Colonic mucosa (tissue), 4 donors: ENCODE results near the gene PTPRE. TPM values are rescaled to one million over a fixed set of nuclear protein-coding genes. Genes with fewer than 3 reads are reported as not detected.

Source experiments
- DNase-seq: peaks from one replicate; pipeline ENCODE4 v3.0.0-alpha.2; 2020
- H3K27ac ChIP-seq: fragments of 200-600 bp; one replicate; pipeline ENCODE4 v1.8.0; 2021
- H3K27me3 ChIP-seq: fragments of 200-600 bp; one replicate; pipeline ENCODE4 v1.8.0; 2021
- H3K36me3 ChIP-seq: fragments of 200-600 bp; one replicate; pipeline ENCODE4 v1.8.0; 2021
- H3K4me1 ChIP-seq: fragments of 200-600 bp; one replicate; pipeline ENCODE4 v1.8.0; 2021; ENCODE audit warnings: mild to moderate bottlenecking
- H3K4me3 ChIP-seq: fragments of 200-600 bp; one replicate; pipeline ENCODE4 v1.8.0; 2021
- H3K9ac ChIP-seq, 2 donors: one replicate each; pipeline ENCODE4 v1.7.0; 2013; ENCODE audit warnings: control low read depth in 2 of 2, low read depth in 2 of 2, low read length in 2 of 2
- H3K9me3 ChIP-seq: fragments of 200-600 bp; one replicate; pipeline ENCODE4 v1.8.0; 2021
- intact Hi-C: fragments of 100-400 bp; cut with DNase I; formaldehyde crosslinking; loops from one replicate; pipeline ENCODE4 v1.14.1; 2022
- total RNA-seq, 2 donors: library from RNA; stranded (reverse); fragmentation: NEBNext Ultra II Directional in 1 of 2; extraction: Animal tissue kit (Norgen Biotek cat#: 25700) in 1 of 2; gene quantifications; one replicate each; pipeline ENCODE4 v1.2.1, GENCODE V29; 2021
- TF ChIP-seq, protein P1 (sequence below): fragments of 200-600 bp; IDR thresholded peaks from one replicate; pipeline ENCODE4 v1.8.0; 2022; ENCODE audit warnings: antibody characterized with exemption, mild to moderate bottlenecking
- donor health status: healthy.
- donor health status: DM: no; HTN: no; CAD: no.
- donor health status: DM: no; HTN: no; CAD: no.

Gene PTPRE
- total RNA-seq, 2 donors from 2014 or later, result 15.9 to 18.8 TPM

DNA sequence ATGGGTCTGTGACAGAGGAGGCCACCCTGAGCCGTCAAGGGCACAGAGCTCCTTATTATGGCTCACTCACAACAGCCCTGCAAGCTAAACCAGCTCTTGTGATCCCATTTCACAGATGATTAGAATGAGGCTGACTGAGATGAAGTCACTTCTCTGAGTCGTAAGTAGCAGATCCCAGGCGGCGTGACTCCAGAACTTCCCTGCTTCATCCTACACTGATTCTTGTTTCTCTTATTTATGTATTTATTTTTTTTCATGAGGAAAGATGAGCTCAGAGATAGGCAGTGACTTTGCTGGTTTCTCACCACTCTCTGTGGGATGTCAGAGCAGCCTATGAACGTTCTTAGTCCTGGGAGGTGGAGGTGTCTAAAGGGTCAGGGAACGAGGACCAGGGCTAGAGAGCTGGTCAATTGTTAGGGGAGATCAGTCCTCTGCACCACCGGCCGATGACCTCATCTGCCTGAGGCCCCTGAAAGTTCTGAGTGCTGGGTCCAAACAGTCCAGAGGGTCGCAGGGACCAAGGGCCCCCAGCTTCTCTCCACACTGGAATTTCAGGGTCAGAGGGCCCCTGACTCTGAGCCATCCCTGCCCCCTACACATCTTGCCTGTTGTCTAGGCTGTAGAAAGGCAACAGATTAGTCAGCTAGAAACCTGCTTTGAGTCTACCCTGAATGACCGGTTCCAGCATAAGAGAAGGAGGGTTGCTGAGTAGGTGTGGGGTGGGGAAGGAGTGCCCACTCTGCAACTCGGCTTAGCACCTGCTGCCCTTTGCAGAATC, 32.0 kb upstream of the PTPRE start:
- TF ChIP-seq, protein P1, sequence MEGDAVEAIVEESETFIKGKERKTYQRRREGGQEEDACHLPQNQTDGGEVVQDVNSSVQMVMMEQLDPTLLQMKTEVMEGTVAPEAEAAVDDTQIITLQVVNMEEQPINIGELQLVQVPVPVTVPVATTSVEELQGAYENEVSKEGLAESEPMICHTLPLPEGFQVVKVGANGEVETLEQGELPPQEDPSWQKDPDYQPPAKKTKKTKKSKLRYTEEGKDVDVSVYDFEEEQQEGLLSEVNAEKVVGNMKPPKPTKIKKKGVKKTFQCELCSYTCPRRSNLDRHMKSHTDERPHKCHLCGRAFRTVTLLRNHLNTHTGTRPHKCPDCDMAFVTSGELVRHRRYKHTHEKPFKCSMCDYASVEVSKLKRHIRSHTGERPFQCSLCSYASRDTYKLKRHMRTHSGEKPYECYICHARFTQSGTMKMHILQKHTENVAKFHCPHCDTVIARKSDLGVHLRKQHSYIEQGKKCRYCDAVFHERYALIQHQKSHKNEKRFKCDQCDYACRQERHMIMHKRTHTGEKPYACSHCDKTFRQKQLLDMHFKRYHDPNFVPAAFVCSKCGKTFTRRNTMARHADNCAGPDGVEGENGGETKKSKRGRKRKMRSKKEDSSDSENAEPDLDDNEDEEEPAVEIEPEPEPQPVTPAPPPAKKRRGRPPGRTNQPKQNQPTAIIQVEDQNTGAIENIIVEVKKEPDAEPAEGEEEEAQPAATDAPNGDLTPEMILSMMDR, result no peak
- Histone ChIP-seq H3K27ac (no peak overlapping the region), H3K36me3 (no peaks in the 10 kb centered on the region), H3K4me3 (no peak overlapping the region), H3K27me3 (no peaks in the 10 kb centered on the region), H3K9ac (no peak overlapping the region), H3K4me1 (no peaks in the 10 kb centered on the region), H3K9me3 (no peaks in the 10 kb centered on the region)
- peak; percentile 14 for DNase-seq
- intact Hi-C loops, result loop anchor here (10.0 kb wide), 1 partner anchor 270 kb away; no protein-coding TSS in a partner anchor

DNA sequence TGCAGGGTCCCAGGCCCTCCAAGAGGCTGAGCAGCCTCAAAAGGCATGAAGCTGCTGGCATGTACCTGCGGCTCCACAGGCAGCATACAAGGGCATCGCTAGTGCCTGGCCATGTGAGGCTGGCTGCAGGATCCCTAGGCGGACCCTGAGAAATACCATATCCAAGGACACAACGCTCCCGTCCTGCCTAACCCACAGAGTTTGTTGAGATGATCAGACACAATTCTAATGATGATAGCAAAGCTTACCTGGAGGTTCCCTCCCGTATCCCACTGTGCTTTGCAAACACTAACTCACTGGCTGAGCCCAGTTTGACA, 31.5 kb upstream of the PTPRE start:
- Histone ChIP-seq H3K9ac (no peak overlapping the region), H3K4me1 (no peaks in the 10 kb centered on the region), H3K27me3 (no peaks in the 10 kb centered on the region), H3K36me3 (no peaks in the 10 kb centered on the region), H3K27ac (no peak overlapping the region), H3K9me3 (no peaks in the 10 kb centered on the region), H3K4me3 (no peak overlapping the region)
- TF ChIP-seq, protein P1, result no peak
- intact Hi-C loops, result loop anchor here (10.0 kb wide), 1 partner anchor 269 kb away; no protein-coding TSS in a partner anchor
- DNase-seq, result peak; percentile 10

DNA sequence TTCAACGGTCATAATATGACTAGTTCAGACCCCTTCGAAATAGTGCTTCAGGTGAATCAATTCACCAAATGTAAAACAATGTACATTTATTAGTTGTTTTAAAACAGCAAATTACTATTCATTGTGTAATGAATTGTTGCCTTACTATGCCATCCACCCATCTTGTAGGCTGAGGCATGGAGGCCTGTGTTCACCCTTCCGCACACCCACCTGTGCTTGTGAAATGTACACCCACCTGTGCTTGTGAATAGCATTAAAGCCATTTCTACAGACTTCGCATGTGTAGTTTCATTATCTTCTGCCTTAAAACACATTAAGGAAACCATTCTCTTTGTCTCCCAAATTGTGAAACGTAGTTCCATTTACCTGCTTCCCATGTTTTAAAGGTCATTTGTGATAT, 31.0 kb upstream of the PTPRE start:
- intact Hi-C loops, result loop anchor here (10.0 kb wide), 1 partner anchor 269 kb away; no protein-coding TSS in a partner anchor

DNA sequence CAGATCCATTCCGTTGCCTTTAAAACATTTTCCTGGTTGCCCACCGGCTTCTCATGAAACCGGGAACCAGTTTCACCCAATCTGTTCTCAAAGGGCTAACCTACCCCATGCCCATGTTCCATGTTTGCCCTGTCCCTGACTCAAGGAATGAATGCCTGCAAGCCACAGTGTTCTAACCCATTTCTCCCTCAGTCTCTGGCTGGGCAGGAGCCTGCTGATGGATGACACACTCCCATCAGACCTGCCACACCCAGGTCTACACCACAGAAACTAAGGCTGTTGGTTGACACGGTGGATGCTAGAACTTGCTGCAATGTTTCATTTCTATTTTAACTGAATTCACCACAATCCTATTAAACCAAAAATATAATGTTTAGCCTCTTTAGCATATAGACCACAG, 29.8 kb upstream of the PTPRE start:
- Histone ChIP-seq H3K4me3 (no peak overlapping the region), H3K9me3 (no peaks in the 10 kb centered on the region), H3K36me3 (no peaks in the 10 kb centered on the region), H3K27ac (no peak overlapping the region), H3K4me1 (peaks cover 9% of the 10 kb centered on the region), H3K9ac (no peak overlapping the region), H3K27me3 (no peaks in the 10 kb centered on the region)
- TF ChIP-seq, protein P1, result no peak
- peak; percentile 13 for DNase-seq
- intact Hi-C loops, result loop anchor here (10.0 kb wide), 1 partner anchor 268 kb away; no protein-coding TSS in a partner anchor

More for the DNA sequence above, 31.0 kb upstream of the PTPRE start:
- TF ChIP-seq, protein P1, result no peak
- Histone ChIP-seq H3K36me3 (no peaks in the 10 kb centered on the region), H3K4me3 (no peak overlapping the region), H3K27me3 (no peaks in the 10 kb centered on the region), H3K9me3 (no peaks in the 10 kb centered on the region), H3K4me1 (peaks cover under 1% of the 10 kb centered on the region), H3K9ac (no peak overlapping the region), H3K27ac (no peak overlapping the region)
- DNase-seq, result peak; percentile 0

DNA sequence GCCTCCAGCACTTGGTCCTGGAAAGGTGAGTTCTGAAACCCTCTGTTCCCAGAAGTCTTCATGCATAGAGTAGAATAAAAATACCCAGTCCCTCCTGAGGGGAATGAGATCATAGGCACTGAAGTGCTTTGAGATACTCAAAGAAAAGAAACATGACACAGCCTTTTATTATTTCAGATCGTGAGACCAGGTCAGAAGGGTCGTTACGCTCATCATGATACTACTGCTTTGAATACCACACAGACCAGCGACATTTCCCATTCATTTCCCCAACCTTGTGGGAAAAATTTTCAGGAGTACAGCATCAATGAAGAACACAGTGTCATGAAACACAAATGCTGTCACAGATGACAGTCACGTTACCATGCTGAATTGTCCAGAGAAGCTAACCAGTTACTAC, 29.2 kb upstream of the PTPRE start:
- Histone ChIP-seq H3K36me3 (no peaks in the 10 kb centered on the region), H3K9me3 (no peaks in the 10 kb centered on the region), H3K27ac (no peak overlapping the region), H3K4me3 (no peak overlapping the region), H3K27me3 (no peaks in the 10 kb centered on the region), H3K4me1 (peaks cover 9% of the 10 kb centered on the region), H3K9ac (no peak overlapping the region)
- TF ChIP-seq, protein P1, result no peak
- DNase-seq, result peak; percentile 5
- intact Hi-C loops, result loop anchor here (10.0 kb wide), 1 partner anchor 267 kb away; no protein-coding TSS in a partner anchor
